KOPT-K1 (cell line): ENCODE results near the gene KIRREL3.

Experiments
- H3K27ac ChIP-seq: fragments of 200-600 bp; sonication (generic); 2 replicates; pipeline ENCODE4 v1.5.1; 2016; ENCODE audit warnings: antibody characterized with exemption, mild to moderate bottlenecking, low read depth, low read length; ENCODE audit not compliant: poor library complexity, severe bottlenecking
- H3K36me3 ChIP-seq: fragments of 200-600 bp; sonication (generic); 2 replicates; pipeline ENCODE4 v1.5.1; 2017; ENCODE audit warnings: antibody characterized with exemption, mild to moderate bottlenecking, low read length, moderate library complexity; ENCODE audit not compliant: insufficient read depth
- H3K9me3 ChIP-seq: fragments of 200-600 bp; sonication (generic); 2 replicates; pipeline ENCODE4 v1.5.1; 2017; ENCODE audit warnings: antibody characterized with exemption, low read length, mild to moderate bottlenecking; ENCODE audit not compliant: insufficient read depth, poor library complexity, severe bottlenecking

Gene KIRREL3

GRCh38 chr11:126583101-126583500 lies 417.5 kb downstream of the KIRREL3 start:
- Histone ChIP-seq H3K27ac (no peak overlapping the region), H3K36me3 (no peaks in the 10 kb centered on the region), H3K9me3 (no peaks in the 10 kb centered on the region)

DNA sequence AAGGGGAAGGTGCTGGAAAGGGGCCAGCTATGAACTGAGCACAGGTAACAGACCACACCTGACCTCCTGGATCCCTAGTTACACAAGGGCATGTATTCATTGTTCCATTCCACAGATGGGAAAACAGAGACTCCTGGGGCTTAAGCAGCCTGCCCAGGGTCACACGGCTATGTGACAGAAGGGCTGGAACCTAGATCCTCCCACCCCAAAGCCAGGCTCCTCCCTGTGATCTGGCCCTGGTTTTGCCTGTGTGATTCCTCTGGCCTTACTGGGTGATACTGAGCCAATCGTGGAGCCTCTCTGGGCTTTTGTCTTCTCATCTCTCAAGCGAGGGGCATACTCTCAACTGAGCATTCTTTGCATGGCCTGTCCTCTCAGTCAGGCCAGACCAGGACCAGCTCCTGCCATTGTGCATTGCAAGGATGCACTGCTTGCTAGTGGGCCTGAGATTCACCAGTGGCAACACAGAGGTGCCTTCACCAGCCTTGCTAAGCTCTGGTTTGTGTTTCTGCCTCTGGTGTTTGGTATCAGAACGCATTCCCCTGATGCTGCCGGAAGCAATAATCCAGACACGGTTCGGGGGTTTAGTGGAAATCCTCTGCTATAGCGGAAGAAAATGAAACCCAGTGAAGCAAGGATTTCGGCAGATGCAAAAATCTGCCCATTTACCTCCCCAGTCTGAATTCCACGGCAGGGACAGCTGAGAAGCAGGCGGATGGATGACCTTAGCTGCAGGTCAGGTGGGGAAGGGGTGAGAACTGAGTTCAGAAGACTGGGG lies 418.5 kb downstream of the KIRREL3 start:
- Histone ChIP-seq H3K27ac (no peak overlapping the region), H3K9me3 (no peaks in the 10 kb centered on the region), H3K36me3 (no peaks in the 10 kb centered on the region)

DNA sequence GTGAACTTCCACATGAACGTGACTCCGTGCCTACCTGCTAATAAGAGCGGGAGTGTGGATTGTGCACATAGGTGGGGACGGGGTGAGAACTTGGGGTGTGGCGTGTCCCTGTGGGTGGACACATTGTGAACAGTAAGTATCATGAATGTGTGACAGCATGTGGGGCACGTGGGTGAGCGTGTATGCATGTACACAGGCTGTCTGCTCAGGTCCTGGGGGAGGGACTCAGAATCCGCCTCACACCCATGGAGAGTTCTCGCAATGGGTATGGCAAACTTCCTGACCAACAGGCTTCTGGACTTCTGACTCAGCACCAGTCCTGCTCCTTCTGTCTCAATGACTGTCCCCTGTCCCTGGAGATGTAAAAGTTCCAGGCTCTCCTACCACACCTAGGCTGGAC lies 422.1 kb downstream of the KIRREL3 start:
- Histone ChIP-seq H3K9me3 (no peaks in the 10 kb centered on the region), H3K36me3 (no peaks in the 10 kb centered on the region), H3K27ac (no peak overlapping the region)

GRCh38 chr11:126578021-126578420 lies 422.5 kb downstream of the KIRREL3 start:
- Histone ChIP-seq H3K27ac (no peak overlapping the region), H3K9me3 (no peaks in the 10 kb centered on the region)

DNA sequence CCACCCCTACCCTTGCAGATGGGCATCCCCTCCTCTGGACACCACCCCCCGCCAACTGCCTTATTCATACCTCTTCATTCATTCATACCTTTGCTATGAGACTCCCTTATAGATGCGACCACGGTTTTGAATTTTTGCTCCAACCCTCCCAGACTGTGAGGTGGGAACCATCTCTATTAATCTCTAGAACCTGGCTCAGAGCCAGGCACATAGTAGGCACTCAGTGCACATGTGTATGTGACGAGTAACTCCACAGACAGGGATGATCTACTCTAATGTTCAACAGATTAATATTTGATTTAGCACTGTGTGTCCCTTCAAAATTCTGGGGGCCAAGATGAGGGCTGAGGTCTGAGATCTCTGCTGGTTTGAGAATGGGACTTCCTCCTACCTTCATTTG lies 424.7 kb downstream of the KIRREL3 start:
- Histone ChIP-seq H3K36me3 (no peaks in the 10 kb centered on the region), H3K9me3 (no peaks in the 10 kb centered on the region), H3K27ac (no peak overlapping the region)

More at GRCh38 chr11:126578021-126578420, 422.5 kb downstream of the KIRREL3 start:
- no peaks in the 10 kb centered on the region for H3K36me3 ChIP-seq

GRCh38 chr11:126573325-126573978 lies 427.1 kb downstream of the KIRREL3 start:
- H3K9me3 ChIP-seq, result no peaks in the 10 kb centered on the region
- no peak overlapping the region for H3K27ac ChIP-seq
- H3K36me3 ChIP-seq, result no peaks in the 10 kb centered on the region

DNA sequence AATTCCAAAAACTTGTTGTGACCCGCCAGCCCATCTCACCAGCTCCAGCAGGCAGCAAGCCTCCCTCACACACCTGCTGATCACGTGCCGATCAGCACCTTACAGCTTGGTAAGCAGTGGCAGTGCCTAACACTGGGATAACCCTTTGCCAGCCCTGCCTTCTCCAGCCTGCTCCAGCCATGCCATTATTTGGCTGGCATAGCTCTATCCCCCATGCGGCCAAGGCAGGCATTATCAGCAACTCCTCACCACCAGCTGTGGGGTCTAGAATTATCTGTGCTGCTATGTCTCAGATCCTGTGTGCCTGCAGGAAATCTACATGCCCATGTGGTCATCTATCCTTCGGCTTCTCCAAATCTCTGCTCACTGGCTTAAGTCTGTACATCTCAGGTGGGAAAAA lies 430.1 kb downstream of the KIRREL3 start:
- Histone ChIP-seq H3K36me3 (no peaks in the 10 kb centered on the region), H3K27ac (no peak overlapping the region), H3K9me3 (no peaks in the 10 kb centered on the region)

DNA sequence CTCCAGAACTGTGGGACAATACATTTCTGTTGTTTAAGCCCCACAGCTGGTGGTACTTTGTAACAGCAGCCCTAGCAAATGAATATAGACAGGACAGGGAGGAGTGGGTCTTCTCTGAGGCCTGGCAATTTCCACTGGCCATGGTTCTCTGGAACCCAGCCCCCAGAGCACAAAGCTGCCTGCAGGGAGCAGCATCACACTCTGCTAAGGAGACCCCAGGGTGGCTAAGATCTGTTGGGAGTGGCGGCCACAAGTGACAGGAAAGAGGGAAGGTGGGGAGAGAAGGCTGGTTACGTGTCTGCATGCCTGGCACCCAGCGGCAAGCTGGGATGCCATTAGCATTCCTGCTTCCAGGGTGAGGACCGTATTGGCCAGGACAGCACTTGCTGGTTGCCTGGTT lies 433.2 kb downstream of the KIRREL3 start:
- no peaks in the 10 kb centered on the region for H3K36me3 ChIP-seq
- H3K9me3 ChIP-seq, result no peaks in the 10 kb centered on the region

GRCh38 chr11:126564566-126564965 lies 436.0 kb downstream of the KIRREL3 start:
- Histone ChIP-seq H3K27ac (no peak overlapping the region), H3K36me3 (no peaks in the 10 kb centered on the region), H3K9me3 (no peaks in the 10 kb centered on the region)

More for the DNA sequence above, 433.2 kb downstream of the KIRREL3 start:
- no peak overlapping the region for H3K27ac ChIP-seq

DNA sequence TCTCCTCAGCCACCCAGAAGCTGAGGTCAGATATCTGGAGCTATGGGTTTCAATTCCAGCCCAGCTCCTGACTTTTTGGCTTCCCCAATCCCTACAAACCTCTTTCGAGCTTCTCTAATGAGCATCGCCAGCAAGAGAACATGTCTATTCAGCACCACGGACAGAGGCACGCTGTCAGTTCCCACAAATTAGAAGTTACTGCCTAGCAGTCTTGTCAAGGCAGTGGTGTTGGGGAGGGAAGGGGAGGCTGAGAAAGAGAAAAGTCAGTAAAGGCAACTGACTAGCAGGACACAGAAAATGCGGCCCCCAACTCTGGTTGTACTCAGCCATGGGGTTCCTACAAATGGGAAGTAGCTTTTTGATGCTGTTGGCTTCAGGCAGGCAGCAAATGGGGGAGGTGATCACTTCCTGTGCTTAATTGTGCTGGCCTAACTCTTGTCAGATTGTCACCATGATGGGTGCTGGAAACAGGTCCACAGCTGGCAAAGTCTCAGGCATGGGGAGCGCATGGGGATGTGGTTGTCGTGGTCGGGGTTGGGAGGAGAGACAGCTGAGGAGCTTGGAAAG lies 439.2 kb downstream of the KIRREL3 start:
- no peaks in the 10 kb centered on the region for H3K9me3 ChIP-seq
- no peaks in the 10 kb centered on the region for H3K36me3 ChIP-seq
- H3K27ac ChIP-seq, result no peak overlapping the region

- no peak overlapping the region for H3K27ac ChIP-seq
- no peaks in the 10 kb centered on the region for H3K9me3 ChIP-seq
- no peaks in the 10 kb centered on the region for H3K36me3 ChIP-seq
Measured at GRCh38 chr11:126560221-126560620, 440.3 kb downstream of the KIRREL3 start.

GRCh38 chr11:126548581-126549550 lies 451.7 kb downstream of the KIRREL3 start:
- Histone ChIP-seq H3K36me3 (no peaks in the 10 kb centered on the region), H3K9me3 (no peaks in the 10 kb centered on the region), H3K27ac (no peak overlapping the region)

DNA sequence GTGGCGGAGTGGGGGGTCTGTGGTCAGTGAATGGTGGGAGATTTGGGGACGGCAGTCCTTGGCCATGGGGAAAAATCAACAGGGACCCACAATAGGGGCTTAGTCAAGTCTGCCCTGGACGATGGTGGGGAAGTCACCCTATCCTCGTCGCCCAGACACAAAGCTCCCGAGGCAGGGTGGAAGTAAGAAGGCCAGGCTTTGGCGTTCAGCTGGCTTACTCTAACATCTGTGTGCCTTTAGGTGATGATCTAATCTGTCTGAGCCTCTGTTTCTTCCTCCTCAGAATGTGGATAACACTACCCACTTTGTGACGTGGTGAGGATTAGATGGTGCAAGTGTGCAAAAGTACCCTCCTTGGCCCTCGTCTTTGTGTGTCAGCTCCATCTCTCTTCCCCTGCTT lies 452.9 kb downstream of the KIRREL3 start:
- Histone ChIP-seq H3K27ac (no peak overlapping the region), H3K36me3 (no peaks in the 10 kb centered on the region), H3K9me3 (no peaks in the 10 kb centered on the region)

DNA sequence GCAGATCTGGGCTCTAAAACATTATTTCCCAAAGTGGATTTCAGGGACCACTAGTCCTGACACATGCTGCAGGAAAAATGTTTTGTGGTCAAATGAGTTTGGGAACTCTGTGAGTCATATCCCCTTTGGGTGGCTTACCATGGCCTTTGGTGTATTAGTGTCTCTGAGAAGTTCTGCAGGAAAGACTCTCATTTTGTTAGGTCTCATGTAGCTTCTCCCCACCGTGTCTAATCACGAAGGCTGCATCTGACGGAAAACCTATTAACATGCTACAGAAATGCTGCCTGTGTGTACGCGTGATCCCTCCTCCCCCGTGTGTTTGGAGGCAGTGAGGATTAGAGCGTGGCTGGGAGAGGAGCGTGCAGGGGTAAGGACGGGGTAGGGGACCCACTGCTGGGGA lies 453.4 kb downstream of the KIRREL3 start:
- no peak overlapping the region for H3K27ac ChIP-seq
- no peaks in the 10 kb centered on the region for H3K36me3 ChIP-seq
- H3K9me3 ChIP-seq, result no peaks in the 10 kb centered on the region

GRCh38 chr11:126546694-126547093 lies 453.9 kb downstream of the KIRREL3 start:
- Histone ChIP-seq H3K9me3 (no peaks in the 10 kb centered on the region), H3K27ac (no peak overlapping the region), H3K36me3 (no peaks in the 10 kb centered on the region)
